ENCODE data around the gene SLC22A17. TPM values are rescaled to one million over a fixed set of nuclear protein-coding genes. Genes with fewer than 3 reads are reported as not detected.

Gene SLC22A17
- total RNA-seq, 2 donors from 2014 or later = 6.3 to 8.6 TPM

GRCh38 chr14:23365732-23366425 lies 13.2 kb upstream of the SLC22A17 start:
- no peaks in the 10 kb centered on the region for H3K4me1 Mint-ChIP-seq (ENCODE audit: low read depth)
- no peaks in the 10 kb centered on the region for H3K9me3 Mint-ChIP-seq
- ATAC-seq (replicated peaks in 1 of 2) (no peak), DNase-seq (no peak)
- H3K36me3 Mint-ChIP-seq (ENCODE audit: insufficient read depth in 2 of 2) = no peaks in the 10 kb centered on the region
- no peak overlapping the region for H3K27ac Mint-ChIP-seq
- H3K4me3 Mint-ChIP-seq = no peak overlapping the region
- H3K27me3 Mint-ChIP-seq (ENCODE audit: low read depth) = peaks cover 35% of the 10 kb centered on the region

- Mint-ChIP-seq H3K27me3 (ENCODE audit: low read depth) (peaks cover 35% of the 10 kb centered on the region), H3K27ac (no peak within 1 kb of the TSS), H3K4me1 (ENCODE audit: low read depth) (no peaks in the 10 kb centered on the region), H3K36me3 (ENCODE audit: insufficient read depth in 2 of 2) (no peaks in the 10 kb centered on the region), H3K9me3 (no peaks in the 10 kb centered on the region), H3K4me3 (peak within 1 kb of the TSS; percentile 35 to 56)
- ATAC-seq (replicated peaks in 1 of 2) (no peak), DNase-seq (no peak)
These were observed 12.5 kb upstream of the SLC22A17 start, which contains the start of gene EFS for GRCh38 chr14:23365036-23365731. Gene EFS, minus strand, starts transcription at chr14:23365172. Its CDS starts 147 bp downstream, at chr14:23365025.

GRCh38 chr14:23364164-23365035 lies 11.7 kb upstream of the SLC22A17 start:
- H3K27me3 Mint-ChIP-seq (ENCODE audit: low read depth) = peaks cover 35% of the 10 kb centered on the region
- H3K4me1 Mint-ChIP-seq (ENCODE audit: low read depth) = no peaks in the 10 kb centered on the region
- H3K4me3 Mint-ChIP-seq = peak overlapping the region; percentile 35 to 56
- H3K9me3 Mint-ChIP-seq = no peaks in the 10 kb centered on the region
- no peak for ATAC-seq (replicated peaks in 1 of 2)
- no peak for DNase-seq
- no peaks in the 10 kb centered on the region for H3K36me3 Mint-ChIP-seq (ENCODE audit: insufficient read depth in 2 of 2)
- H3K27ac Mint-ChIP-seq = no peak overlapping the region

DNA sequence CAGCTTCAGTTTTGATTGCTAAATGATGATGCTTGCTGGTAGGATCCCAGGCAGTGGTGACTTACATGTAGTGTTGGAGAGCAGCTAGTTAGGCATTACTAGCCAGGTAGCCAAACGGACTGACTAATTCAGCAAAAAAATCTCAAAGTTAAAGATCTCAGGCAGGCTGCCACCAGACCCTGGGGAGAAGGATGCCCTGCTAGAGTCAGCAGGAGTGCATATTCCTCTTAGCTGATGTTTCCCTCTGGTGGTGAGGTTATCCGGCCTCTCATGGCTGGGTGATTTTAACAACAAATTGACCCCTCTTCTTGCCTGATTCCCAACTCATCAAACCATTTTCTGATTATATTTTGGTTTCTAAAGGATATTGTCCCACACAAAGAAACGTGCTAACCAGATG lies 9.5 kb upstream of the SLC22A17 start:
- no peaks in the 10 kb centered on the region for H3K9me3 Mint-ChIP-seq
- H3K27ac Mint-ChIP-seq = no peak overlapping the region
- peaks cover 19% of the 10 kb centered on the region for H3K27me3 Mint-ChIP-seq (ENCODE audit: low read depth)
- DNase-seq (no peak), ATAC-seq (replicated peaks in 1 of 2) (peak in 1 of 2 donors; percentile 30)
- no peaks in the 10 kb centered on the region for H3K36me3 Mint-ChIP-seq (ENCODE audit: insufficient read depth in 2 of 2)
- no peaks in the 10 kb centered on the region for H3K4me1 Mint-ChIP-seq (ENCODE audit: low read depth)
- no peak overlapping the region for H3K4me3 Mint-ChIP-seq

- peaks cover 14% of the 10 kb centered on the region for H3K27me3 Mint-ChIP-seq (ENCODE audit: low read depth)
- no peaks in the 10 kb centered on the region for H3K9me3 Mint-ChIP-seq
- H3K4me1 Mint-ChIP-seq (ENCODE audit: low read depth) = no peaks in the 10 kb centered on the region
- DNase-seq = no peak
- no peak overlapping the region for H3K27ac Mint-ChIP-seq
- peak overlapping the region in 1 of 2 donors; percentile 2 for H3K4me3 Mint-ChIP-seq
- no peak for ATAC-seq (replicated peaks in 1 of 2)
- H3K36me3 Mint-ChIP-seq (ENCODE audit: insufficient read depth in 2 of 2) = no peaks in the 10 kb centered on the region
These were observed 9.1 kb upstream of the SLC22A17 start for GRCh38 chr14:23361763-23362162.

DNA sequence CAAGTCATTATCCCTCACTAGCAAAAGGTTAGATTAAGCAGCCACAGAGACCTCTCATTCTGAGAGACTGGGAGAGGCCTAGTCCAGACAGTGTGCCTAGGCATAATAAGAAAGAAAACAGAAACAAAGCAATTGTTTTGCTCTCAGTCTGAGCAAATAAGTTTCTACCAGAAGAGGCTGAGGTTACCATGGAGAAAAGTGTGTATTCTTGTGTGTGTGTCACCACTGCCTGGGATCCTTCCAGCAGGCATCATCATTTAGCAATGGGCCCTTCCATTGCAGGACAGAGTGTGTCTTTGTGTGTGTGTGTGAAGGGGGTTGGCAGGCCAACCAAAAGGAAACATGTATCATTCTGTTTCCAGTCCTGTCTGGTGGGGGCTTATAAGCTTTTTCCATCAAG lies 8.6 kb upstream of the SLC22A17 start:
- Mint-ChIP-seq H3K27ac (no peak overlapping the region), H3K4me1 (ENCODE audit: low read depth) (no peaks in the 10 kb centered on the region), H3K36me3 (ENCODE audit: insufficient read depth in 2 of 2) (no peaks in the 10 kb centered on the region), H3K9me3 (no peaks in the 10 kb centered on the region), H3K4me3 (peak overlapping the region in 1 of 2 donors; percentile 24), H3K27me3 (ENCODE audit: low read depth) (peaks cover 11% of the 10 kb centered on the region)
- ATAC-seq (replicated peaks in 1 of 2) (peak; percentile 80 to 87), DNase-seq (peak in 1 of 2 donors; percentile 18)

DNA sequence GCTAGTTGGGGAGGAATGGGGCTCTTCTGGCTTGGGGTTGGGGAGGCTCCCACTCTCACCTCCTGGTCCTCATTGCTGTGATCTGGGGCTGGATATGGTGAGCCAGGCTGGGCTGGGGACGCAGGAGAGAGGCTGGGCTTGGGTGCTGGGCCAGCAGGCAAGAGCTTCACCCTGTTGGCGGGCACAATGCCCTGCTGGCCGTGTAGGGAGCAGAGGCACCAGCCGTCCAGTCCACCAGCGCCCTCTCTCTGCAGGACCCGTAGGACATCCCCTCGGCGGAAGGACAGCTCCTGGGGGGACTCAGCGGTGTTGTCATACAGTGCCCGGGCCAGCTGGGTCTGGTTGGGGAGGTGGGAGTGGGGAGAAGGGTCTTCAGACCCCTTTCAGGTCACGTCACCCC lies 7.8 kb upstream of the SLC22A17 start:
- Mint-ChIP-seq H3K4me3 (no peak overlapping the region), H3K9me3 (no peaks in the 10 kb centered on the region), H3K27ac (no peak overlapping the region), H3K27me3 (ENCODE audit: low read depth) (peaks cover 11% of the 10 kb centered on the region), H3K36me3 (ENCODE audit: insufficient read depth in 2 of 2) (no peaks in the 10 kb centered on the region), H3K4me1 (ENCODE audit: low read depth) (no peaks in the 10 kb centered on the region)
- DNase-seq (no peak), ATAC-seq (replicated peaks in 1 of 2) (no peak)

DNA sequence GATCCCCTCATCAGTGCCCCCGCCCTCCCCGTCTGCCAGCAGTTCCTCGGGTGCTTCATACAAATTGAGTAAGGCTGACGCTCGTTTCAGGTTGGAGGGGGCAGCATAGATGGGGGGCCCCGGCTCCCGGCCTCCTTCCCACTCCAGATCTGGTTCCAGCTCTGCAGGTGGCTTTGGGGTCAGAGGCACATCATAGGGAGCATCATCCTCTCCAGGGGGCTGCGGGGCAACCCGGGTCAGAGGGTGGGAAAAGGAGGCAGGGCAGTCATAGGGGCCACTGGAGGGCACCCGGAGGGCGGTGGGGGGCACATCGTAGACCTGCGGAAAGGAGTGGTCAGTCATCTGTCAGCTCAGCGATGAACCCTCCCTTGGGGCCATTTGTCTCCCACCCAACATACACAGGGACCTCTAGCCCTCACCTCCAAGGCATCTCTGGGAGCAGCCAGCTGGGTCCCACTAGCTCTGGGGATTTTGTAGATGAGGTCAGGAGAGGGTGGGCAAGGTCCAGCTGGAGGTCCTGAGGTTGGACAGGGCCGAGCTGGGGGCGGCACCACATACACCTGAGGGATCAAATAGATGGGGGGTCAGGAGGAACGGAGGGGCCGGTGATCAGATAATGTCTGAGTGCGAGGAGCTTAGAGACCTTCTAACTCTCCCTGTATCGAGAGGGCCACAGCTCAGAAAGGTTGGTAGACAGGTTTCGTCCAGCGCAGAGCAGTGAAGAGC lies 7.2 kb upstream of the SLC22A17 start:
- H3K36me3 Mint-ChIP-seq (ENCODE audit: insufficient read depth in 2 of 2) = no peaks in the 10 kb centered on the region
- H3K4me1 Mint-ChIP-seq (ENCODE audit: low read depth) = no peaks in the 10 kb centered on the region
- no peaks in the 10 kb centered on the region for H3K9me3 Mint-ChIP-seq
- ATAC-seq (replicated peaks in 1 of 2) (no peak), DNase-seq (no peak)
- no peak overlapping the region for H3K4me3 Mint-ChIP-seq
- H3K27ac Mint-ChIP-seq = no peak overlapping the region
- peaks cover 9% of the 10 kb centered on the region for H3K27me3 Mint-ChIP-seq (ENCODE audit: low read depth)

DNA sequence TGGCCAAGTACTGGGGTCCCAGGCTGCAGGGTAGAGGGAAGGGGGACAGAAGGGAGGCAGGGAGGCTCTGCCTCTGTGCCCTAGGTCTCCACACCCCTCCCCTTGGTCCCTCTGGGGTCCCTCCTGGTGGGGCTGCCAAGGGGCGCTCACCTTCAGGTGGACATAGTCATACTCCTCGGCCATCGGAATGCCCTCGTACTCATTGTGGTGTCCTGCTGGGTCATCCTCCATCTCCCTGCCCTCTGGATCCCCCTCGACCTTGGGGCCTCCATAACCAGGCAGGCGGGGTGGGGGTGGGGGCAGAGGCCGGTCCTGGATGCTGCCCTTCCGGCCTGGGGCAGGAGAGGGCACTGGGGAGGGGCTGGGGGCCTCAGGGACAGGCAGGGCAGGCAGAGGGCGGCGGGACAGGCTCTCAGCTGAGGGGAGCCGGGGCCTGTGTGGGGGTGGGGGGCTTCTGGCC lies 6.5 kb upstream of the SLC22A17 start:
- H3K4me3 Mint-ChIP-seq = no peak overlapping the region
- H3K4me1 Mint-ChIP-seq (ENCODE audit: low read depth) = no peaks in the 10 kb centered on the region
- no peaks in the 10 kb centered on the region for H3K9me3 Mint-ChIP-seq
- H3K36me3 Mint-ChIP-seq (ENCODE audit: insufficient read depth in 2 of 2) = no peaks in the 10 kb centered on the region
- no peak for ATAC-seq (replicated peaks in 1 of 2)
- H3K27ac Mint-ChIP-seq = no peak overlapping the region
- peaks cover 4% of the 10 kb centered on the region for H3K27me3 Mint-ChIP-seq (ENCODE audit: low read depth)
- DNase-seq = no peak

DNA sequence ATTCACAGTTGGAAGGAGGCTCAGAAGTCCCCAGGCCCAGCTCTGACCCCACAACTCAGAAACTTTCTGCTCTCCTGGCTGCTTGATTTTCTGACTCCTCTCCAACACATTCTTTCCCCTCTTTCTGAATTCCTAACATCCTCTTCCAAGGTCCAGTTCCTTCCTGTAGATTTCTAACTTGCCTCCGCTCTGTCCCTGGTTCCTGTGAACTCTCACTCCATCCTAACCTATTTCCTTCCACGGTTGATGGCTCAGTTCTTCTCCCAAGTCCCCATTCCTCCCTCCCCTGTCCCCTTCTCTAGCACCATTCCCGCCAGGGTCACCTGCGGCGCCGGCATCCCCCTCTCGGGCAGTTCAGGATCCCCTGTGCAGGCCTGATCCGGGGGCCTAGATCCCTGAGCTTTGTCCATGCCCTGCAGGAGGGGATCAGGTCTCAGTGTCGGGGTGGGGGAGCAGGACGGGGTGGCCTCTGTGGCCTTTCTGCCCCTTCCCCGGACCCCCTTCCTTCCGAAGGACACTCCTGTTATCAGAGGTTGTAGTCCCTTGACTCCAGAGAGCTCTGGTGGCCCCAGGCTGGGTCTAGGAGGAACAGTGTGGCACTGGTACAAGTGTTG lies 6.0 kb upstream of the SLC22A17 start:
- Mint-ChIP-seq H3K36me3 (ENCODE audit: insufficient read depth in 2 of 2) (no peaks in the 10 kb centered on the region), H3K27me3 (ENCODE audit: low read depth) (peaks cover 7% of the 10 kb centered on the region), H3K4me3 (no peak overlapping the region), H3K27ac (no peak overlapping the region), H3K9me3 (no peaks in the 10 kb centered on the region), H3K4me1 (ENCODE audit: low read depth) (no peaks in the 10 kb centered on the region)
- ATAC-seq (replicated peaks in 1 of 2) = no peak
- no peak for DNase-seq

DNA sequence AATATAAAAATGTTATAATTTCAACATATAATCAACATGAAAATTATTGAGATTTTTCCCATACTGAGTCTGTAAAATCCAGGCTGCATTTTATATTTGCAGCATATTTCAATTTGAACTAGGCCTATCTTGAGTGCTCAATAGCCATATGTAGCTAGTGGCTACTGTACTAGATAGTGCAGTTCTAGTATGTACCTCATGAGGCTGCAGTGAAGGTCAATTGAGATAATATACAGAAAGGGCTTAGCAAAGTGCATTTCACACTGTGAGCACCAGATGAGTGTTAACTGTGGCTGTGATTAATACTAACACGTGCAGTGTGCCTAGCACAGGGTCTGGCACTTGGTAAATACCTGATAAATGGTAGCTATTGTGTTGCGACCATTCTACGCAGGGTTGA lies 5.4 kb upstream of the SLC22A17 start:
- no peak overlapping the region for H3K27ac Mint-ChIP-seq
- H3K27me3 Mint-ChIP-seq (ENCODE audit: low read depth) = peaks cover 13% of the 10 kb centered on the region
- no peaks in the 10 kb centered on the region for H3K36me3 Mint-ChIP-seq (ENCODE audit: insufficient read depth in 2 of 2)
- DNase-seq (no peak), ATAC-seq (replicated peaks in 1 of 2) (no peak)
- no peak overlapping the region for H3K4me3 Mint-ChIP-seq
- no peaks in the 10 kb centered on the region for H3K9me3 Mint-ChIP-seq
- H3K4me1 Mint-ChIP-seq (ENCODE audit: low read depth) = peaks cover 4% of the 10 kb centered on the region

DNA sequence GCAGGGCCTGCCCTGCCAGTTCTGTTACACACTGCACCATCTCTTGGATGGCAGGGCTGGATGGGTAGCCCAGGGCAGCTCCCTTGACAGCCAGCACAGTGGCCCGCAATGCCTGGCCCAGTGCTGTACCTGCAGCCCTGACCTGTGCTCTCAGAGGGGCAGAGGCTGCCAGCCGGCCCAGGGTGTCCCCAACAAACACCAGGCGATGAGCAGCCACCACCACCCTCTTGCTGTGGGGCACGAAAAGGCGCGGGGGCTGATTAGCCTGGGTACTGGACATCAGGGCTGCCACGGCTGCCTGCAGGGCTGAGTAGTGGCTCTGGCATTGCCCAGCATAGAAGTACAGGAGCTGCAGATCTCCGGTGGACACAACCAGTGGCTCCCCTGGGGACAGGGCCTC lies 4.6 kb upstream of the SLC22A17 start:
- ATAC-seq (replicated peaks in 1 of 2) = no peak
- H3K9me3 Mint-ChIP-seq = no peaks in the 10 kb centered on the region
- DNase-seq = no peak
- no peak overlapping the region for H3K4me3 Mint-ChIP-seq
- no peaks in the 10 kb centered on the region for H3K36me3 Mint-ChIP-seq (ENCODE audit: insufficient read depth in 2 of 2)
- H3K27me3 Mint-ChIP-seq (ENCODE audit: low read depth) = peaks cover 17% of the 10 kb centered on the region
- H3K4me1 Mint-ChIP-seq (ENCODE audit: low read depth) = peaks cover 8% of the 10 kb centered on the region
- no peak overlapping the region for H3K27ac Mint-ChIP-seq
